Measurements from ENCODE around the gene MYBBP1A.

DNA sequence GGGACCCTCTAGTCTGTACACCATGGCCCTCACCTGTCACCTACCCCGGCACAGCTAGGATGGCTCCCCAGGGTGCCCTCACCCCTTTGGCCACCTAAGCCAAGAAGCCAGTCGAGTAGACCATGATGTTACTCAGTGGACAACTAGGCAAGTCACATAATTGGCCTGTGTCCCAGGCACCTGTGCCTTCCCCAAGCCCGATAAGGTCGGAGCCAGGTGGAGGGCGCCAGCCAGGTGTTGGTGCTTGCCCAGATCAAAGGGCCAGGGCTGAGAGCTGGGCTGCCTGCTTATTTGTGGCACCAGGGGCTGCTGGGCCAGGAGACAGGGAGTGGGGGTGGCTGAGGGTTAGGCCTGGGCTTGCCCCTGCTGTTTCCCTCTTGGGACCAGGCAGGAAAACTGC is 39.7 kb downstream of the MYBBP1A start:
- TF ChIP-seq, protein P1, sequence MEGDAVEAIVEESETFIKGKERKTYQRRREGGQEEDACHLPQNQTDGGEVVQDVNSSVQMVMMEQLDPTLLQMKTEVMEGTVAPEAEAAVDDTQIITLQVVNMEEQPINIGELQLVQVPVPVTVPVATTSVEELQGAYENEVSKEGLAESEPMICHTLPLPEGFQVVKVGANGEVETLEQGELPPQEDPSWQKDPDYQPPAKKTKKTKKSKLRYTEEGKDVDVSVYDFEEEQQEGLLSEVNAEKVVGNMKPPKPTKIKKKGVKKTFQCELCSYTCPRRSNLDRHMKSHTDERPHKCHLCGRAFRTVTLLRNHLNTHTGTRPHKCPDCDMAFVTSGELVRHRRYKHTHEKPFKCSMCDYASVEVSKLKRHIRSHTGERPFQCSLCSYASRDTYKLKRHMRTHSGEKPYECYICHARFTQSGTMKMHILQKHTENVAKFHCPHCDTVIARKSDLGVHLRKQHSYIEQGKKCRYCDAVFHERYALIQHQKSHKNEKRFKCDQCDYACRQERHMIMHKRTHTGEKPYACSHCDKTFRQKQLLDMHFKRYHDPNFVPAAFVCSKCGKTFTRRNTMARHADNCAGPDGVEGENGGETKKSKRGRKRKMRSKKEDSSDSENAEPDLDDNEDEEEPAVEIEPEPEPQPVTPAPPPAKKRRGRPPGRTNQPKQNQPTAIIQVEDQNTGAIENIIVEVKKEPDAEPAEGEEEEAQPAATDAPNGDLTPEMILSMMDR (IDR thresholded peaks at IDR 0.05) = no peak
- no peak for TF ChIP-seq POLR2A (IDR thresholded peaks at IDR 0.05)
